Transverse colon (tissue), 4 donors: ENCODE data around the gene PRDM2.

Experiments
- POLR2A ChIP-seq: fragments of 450-650 bp; IDR thresholded peaks from one replicate; pipeline ENCODE4 v1.6.1; 2016; ENCODE audit warnings: antibody characterized with exemption, mild to moderate bottlenecking, moderate library complexity
- POLR2AphosphoS5 ChIP-seq, 3 donors: sonication (generic); formaldehyde crosslinking; IDR thresholded peaks; one replicate each; pipeline ENCODE4 v1.6.1; 2016; ENCODE audit warnings: antibody characterized with exemption in 3 of 3
- TF ChIP-seq, protein P1 (sequence below), 5 experiments: fragments of 200-600 bp in 3 of 5; fragments of 450-650 bp in 2 of 5; sonication (generic) in 3 of 5; IDR thresholded peaks; 1 replicate in 2 of 5; 2 replicates in 3 of 5; pipeline ENCODE4 v1.5.1; 2016 to 2017; ENCODE audit warnings: antibody characterized with exemption in 5 of 5, inconsistent platforms in 3 of 5, mild to moderate bottlenecking in 2 of 5, moderate library complexity in 1 of 5

DNA sequence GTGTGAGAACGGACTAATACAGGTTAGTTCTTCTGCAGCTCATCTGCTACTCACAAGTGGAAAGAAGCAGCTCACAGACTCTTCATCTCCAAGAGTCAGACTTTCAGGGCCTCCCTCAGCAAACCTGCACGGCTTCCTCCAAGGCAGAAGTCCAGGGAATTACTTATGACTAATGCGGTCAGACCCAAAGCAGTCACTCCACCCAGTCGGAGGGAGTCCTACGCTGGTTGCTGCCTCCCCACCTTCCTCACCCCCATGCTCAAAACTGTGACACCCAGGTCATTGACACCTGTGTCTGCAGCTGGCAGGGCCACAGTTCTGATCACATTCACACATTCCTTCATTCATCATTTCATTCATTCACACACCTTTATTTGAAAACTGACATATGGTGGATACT is 38.4 kb upstream of the PRDM2 start:
- TF ChIP-seq POLR2AphosphoS5 (IDR thresholded peaks at IDR 0.05) (no peak), POLR2A (no peak)
- TF ChIP-seq, protein P1, sequence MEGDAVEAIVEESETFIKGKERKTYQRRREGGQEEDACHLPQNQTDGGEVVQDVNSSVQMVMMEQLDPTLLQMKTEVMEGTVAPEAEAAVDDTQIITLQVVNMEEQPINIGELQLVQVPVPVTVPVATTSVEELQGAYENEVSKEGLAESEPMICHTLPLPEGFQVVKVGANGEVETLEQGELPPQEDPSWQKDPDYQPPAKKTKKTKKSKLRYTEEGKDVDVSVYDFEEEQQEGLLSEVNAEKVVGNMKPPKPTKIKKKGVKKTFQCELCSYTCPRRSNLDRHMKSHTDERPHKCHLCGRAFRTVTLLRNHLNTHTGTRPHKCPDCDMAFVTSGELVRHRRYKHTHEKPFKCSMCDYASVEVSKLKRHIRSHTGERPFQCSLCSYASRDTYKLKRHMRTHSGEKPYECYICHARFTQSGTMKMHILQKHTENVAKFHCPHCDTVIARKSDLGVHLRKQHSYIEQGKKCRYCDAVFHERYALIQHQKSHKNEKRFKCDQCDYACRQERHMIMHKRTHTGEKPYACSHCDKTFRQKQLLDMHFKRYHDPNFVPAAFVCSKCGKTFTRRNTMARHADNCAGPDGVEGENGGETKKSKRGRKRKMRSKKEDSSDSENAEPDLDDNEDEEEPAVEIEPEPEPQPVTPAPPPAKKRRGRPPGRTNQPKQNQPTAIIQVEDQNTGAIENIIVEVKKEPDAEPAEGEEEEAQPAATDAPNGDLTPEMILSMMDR (IDR thresholded peaks at IDR 0.05): no peak
